ENCODE measurements around the gene RAP2A.

The RAP2A gene

DNA sequence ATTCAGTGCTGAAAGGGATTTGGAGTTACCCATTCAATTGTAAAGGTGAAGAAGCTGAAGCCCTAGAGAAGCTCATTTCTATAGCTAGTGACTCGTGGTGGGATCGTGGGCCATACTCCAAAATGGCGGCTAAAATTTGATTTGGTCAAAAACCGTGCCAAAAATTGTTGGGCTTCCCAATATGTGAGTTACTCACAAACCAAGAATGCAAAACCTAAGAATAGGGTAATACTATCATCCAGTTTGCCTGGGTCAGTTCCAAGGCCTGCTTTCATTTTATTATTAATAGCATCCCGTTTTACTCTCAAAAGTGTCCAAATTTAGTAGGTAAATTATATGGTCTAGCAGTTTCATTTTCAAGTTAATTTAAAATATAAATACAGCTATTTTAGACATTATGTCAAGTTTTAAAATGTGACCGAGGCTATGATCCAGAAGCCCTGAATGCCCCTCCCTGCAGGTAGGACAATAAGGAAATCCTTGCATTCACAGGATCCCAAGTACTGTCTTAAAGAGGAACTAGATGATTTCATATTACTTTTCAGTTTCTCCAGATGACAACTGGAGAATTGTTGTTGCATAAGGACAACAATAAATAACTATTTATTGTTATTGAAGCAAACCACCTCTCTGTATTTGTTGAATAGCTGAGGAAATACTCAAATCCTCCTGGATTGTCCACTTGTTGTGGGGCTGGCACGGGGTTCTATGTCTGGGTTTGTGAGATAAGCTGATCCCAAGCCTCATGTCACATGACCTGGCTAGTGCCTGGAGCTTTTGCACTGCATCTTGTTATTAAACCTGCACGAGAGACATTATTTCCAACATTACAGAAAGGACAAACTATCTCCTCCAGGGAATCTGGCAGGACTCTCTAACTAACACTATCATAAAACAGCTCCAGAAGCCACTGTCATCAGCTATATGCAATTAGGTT lies 11.6 kb upstream of the RAP2A start:
- DNase-seq (ENCODE audit: low spot score): no peak

DNA sequence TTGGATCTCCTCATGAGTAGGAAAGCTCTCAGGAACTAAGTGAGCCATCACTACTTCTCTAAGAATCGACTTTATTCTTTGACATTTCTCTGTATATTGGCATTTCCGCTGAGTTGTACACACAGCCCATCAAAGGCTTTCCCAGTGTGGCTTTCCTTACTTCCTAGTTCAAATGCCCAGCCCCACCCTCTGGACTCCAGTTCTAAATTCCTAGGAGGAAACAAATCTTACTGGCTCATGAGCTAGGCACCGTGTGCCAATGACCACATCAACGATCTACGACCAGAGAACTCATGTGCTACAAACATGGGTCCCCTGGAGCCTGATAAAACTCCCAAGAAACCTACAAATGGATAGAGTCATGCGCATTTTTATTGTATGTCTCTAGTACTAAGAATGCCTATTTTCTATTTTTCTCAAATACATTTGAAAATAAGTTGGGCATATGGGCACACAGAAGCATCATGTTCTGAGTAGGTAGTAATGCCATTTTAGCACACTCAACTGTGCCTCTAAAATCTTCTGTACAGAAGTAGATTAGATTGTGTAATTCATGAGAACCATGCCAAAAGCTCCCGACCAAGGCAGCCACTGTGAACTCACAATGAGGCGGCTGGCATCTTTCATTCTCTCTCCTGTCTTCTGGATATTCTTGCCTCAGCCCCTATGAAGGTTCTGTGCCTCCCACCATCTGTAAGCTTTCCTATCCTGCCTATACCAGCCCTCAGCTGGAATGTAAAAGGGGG lies 10.5 kb upstream of the RAP2A start:
- DNase-seq (ENCODE audit: low spot score): no peak

DNA sequence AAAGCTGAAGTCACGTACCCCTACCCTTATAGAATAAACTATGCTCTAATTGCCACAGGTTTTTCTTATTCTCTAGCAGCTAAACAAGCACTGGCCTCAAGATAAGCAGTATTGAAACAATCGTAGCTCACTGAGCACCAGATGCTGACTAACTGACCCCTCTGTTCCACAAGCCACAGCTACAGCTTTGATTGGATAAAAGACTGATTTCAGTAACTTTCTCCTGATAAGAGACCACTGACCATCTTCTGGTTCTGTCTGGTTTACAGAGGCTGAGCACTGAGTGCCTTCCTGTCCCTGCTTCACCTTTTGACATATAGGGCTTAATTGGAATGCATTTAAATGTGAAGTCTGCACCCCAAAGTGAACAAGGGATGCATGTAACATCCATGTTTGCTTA lies 8.4 kb upstream of the RAP2A start:
- DNase-seq (ENCODE audit: low spot score): no peak

DNA sequence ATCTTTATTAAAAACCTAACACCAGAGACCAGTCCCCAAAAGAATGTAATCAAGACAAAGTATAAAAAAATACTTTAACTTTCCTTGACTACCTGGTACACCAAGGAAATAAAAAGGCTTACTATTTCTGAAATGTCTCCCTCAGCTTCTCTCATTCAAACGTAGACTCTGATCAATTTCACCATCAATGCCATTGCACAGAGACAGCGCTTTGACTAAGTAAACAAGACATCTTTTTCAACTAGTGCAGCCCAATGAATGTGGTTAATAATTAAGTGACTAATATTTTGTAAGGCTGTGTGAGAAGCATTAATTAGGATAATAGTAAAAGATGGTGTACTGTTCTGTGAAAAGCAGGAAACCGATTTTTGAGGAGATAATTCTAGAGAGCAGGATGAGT lies 7.3 kb upstream of the RAP2A start:
- no peak for DNase-seq (ENCODE audit: low spot score)

DNA sequence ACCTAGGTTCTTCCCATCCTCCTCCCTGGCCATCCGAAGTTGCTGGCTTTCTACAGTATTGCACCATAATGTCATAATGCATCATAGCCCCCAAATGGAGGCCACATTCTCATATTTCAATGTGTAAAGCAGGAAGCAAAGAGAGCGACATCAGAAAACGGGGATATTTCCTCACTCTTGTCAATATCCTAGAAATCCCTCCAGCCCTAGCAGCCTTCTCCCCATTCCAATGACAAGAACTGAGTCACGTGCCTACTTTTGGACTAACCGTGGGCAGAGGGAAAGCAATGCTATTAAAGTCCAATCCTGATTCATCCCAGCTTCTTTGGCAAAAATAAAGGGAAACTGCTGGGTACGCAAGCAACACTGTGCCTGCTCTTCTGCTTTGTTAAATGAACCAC lies 4.3 kb upstream of the RAP2A start:
- no peak for DNase-seq (ENCODE audit: low spot score)

DNA sequence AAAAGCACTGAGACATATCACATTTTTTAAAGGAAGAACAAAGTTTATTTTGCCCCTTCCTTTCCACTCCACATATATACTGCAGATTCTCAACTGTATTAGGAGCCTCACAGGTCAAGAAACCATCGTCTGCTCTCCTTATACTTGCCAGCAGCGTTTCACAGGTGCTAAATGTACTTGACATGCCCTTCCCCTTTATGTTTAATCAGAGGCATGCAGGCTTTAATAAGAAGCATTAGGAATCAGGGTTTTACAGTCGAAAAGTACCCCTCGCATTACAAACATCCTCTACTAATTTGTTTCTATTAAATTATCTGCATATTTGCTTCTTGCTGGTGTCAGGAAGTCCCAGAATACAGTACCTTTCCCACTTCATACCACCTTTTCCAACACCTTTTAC lies 3.7 kb upstream of the RAP2A start:
- no peak for DNase-seq (ENCODE audit: low spot score)

DNA sequence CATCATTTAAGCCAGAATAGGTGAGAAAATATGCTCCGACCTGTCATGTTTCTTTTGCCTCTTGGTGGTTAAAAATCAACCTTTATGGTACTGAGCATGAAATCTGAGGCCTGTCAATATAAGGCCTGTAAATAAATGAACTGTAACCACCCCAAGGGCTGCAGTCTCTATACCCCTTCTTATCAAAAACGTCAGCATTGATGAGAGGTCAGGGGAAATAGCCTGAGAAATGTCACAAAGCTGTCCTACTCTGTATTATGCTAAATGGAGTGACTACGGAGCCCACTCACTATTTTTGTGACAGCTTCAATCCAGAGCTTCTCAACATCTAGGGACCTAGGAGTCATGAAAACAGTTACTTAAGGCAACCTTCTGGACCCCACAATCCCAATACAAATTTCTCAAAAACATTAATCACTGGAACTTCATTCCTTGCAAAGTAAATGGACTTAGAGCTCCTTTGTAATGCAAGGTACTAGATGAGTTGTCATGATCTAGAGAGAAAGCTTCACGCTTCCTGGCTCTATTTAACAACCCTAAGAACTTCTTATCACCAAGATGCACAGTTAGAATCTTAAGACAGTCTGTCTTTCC lies 2.7 kb upstream of the RAP2A start:
- no peak for DNase-seq (ENCODE audit: low spot score)

DNA sequence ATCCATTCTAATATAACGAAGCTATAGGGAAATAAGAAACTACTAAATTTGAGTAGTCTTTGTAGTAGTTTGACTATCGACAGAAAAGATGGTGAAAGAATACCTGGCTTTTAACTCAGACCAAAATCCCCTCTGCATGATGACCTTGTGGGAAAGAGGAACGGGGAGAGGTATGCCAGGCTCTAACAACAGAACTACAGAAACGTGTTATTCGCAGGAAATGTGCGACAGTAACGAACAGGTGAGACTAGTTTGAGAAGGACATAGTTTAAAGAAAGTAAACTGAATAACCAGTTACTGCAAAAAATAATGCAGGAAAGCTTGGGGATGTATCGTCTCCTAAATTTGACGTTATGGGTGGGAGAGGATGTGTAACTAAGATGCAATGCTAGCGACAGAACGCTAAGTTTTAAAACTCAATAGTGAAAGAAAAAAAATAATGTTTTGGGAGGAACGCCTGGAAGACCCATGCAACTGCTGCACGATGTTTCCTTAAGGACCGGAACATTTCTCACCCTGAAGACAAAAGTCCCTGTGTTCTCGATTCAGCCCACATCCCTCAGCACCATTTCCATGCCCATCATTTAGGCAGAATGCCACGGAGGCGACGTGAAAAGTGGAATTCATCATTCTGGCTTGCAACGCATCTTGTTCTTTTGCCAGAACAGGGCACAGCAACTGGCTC lies 1.6 kb upstream of the RAP2A start:
- DNase-seq (ENCODE audit: low spot score): no peak

DNA sequence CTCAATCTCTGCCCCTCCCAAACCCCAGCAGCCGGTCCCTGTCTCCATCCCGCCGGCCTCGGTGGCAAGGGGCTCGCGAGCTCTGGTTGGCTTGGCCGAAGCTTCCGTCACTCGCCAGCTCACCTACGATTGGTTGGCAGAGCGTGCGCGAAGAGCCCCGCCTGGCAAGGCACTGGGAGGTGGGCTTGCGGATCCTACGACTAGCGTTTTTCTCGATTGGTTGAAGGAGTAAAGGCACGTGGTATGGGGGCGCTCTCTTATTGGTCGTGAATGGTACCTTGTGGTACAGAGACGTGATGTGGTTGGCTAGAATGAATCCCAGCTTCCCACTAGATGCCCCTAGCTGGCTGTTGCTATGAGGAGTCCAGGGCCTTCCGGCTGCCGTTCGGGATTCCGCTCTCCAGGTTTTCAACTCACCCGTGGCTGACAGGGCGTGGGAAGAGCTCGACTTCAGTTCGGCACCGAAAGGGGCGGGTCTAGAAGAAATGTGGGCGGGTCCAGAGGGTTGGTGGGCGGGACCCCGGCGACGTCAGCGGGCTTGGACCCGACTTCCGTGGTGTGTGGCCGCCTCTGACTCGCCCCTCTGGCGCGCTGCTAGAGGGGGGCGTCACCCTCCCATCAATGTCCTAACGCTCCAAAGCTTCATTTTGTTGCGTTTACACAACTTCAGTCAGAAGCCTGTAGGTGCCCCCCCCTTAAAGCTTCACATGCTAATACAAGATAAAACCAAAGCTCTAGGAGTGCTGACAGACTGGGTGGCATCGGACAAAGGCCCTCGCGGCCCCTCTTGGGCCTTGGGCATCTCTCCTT lies 847 bp upstream of the RAP2A start:
- peak; percentile 99 for DNase-seq (ENCODE audit: low spot score)

DNA sequence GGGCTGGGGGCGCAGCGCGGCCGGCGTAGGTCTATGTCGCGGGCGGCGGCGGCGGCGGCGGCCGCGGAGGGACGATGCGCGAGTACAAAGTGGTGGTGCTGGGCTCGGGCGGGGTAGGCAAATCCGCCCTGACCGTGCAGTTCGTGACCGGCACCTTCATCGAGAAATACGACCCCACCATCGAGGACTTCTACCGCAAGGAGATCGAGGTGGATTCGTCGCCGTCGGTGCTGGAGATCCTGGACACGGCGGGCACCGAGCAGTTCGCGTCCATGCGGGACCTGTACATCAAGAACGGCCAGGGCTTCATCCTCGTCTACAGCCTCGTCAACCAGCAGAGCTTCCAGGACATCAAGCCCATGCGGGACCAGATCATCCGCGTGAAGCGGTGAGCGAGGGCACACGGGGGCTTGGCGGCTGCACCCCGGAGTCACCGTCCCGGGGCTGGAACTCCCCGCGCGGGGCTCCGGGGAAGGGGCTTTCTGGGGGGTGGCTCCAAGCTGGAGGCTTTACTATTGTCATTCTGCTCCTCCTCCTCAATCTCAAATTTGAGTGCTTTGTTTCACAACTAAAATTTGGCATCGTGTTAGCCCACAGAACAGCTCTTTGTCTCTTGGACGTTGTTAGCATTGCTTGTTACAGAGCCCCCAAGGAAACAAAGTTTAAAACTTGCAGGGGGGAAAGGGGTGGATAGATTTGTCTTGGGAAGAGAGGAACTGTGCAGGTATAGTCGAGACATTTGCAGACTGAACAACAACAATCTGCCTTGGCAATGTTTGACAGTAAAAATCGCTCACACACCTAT lies 630 bp downstream of the RAP2A start:
- peak; percentile 17 for DNase-seq (ENCODE audit: low spot score)

DNA sequence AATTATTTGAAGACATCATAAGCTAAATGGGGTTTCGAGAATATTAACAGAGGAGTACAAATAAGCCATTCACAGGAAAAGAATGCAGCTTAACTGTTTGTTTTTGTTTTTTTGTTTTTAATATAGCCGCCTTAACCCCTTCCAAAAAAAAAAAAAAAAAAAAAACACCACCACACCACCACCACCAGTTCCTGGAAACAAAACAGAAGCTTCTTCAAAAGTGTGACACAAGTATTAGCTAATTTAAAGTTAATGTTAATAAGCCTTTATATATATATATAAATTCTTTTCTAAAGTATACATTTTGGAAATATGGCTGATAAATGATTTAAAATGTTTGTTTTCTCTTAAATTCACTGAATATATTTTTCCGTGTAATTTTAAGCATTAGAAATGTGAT lies 1.4 kb downstream of the RAP2A start:
- DNase-seq (ENCODE audit: low spot score): no peak

DNA sequence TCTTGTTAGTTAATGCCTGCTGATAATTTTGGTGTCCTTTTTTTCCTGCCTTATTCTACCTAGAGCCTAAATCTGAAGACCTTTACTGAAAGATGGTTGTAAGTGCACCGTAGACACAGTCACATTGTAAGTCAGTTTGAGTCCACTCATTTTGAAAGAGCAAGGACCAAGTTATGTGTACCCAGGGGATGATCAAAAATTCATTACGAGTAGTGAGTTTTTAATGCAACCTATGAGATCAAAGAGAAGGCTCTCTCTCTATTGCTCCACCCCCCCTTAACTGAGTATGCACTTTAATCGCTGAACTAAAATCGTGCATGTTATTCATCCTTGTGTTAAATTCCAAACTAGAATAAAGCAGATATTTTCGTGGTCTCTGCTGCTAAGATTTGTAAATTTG lies 1.8 kb downstream of the RAP2A start:
- peak; percentile 75 for DNase-seq (ENCODE audit: low spot score)

DNA sequence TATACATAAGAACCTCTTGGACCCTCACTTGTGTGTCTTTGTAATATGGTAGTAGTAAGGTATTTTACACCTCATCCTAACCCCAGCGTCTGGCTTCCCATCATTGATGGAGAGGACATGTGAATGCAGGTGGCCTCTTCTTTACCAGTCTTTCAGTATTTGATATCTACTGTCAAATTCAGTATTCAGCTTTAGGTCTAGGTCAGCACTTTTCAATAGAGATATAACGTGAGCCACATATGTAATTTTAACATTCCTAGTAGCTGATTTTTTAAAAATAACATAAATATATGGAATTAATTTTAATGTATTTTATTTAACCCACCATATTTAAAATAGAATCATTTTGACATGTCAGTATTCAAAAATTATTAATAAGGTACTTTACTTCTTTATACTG lies 2.9 kb downstream of the RAP2A start:
- no peak for DNase-seq (ENCODE audit: low spot score)

DNA sequence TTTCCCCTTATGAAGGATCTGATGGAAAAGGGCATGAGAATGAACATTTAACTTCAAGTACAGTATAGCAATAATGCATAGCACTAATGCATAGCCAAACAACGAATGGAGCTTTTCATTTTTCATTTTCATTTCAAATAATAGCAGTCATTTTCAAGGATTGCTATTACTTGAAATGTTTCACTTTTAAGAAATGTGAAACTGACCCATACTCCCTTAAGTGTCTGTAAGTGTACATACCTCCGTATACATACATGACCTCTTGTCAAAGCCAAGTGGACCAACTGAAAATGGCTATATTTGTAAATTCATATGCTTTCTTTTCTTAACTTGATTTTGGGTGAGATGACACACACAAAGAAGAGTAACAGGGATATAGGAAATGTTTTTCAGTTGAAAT lies 3.8 kb downstream of the RAP2A start:
- DNase-seq (ENCODE audit: low spot score): no peak

DNA sequence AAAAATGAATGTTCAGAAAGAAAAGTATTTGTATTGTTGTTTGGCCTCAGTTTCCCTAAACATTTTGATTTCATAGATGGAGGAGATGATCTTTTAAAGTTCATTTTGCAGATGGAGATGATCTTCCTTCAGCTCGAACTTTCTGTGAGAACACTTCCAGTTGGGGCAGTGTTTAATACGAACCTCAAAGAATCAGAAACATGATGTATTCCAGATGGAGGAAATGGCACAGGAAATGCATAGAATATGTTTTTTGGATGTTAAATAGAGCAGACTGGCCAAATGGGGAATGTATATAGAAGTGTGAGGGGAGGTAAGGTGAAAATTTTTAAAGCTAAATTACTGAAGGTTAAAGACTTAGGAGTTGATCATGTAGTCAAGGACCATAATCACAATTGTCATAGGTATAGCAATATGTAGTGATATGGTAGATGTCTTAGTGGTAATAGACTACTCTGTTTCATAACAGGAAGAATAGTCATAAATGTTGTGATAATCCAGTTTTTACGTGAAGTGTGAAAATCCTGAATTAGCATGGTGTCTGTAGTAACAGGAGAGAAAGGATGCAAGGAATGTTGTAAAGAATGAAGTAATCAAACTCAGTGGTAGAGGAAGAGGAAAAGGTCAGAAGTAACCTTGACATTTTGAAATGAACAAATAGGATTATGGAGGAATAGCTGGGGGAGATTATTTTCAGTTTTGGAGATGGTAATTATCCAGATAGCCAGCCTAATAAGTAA lies 5.1 kb downstream of the RAP2A start:
- DNase-seq (ENCODE audit: low spot score): no peak

DNA sequence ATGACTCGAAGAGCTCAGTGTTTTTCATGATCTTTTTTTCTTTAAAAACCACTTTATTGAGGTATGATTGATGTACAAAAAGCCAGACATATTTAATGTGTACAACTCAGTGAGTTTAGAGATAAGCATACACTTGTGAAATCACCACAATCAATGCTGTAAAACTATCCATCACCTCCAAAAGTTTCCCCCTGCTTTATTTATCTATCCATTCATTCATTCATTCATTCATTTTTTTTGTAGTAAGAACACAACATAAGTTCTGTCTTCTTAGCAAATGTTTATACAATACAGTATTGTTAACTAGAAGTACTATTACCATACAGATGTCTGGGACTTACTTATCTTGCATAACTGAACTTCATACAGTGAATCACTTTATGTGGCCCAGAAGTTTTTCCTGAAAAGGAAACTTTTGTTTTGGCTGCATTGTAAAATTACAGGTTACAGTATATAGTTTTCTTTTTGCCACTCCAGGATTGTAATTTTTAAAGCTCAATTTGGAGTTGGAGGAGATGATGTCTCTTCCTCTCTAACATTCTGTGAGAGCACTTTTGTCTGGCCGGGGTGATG lies 6.7 kb downstream of the RAP2A start:
- DNase-seq (ENCODE audit: low spot score): no peak

DNA sequence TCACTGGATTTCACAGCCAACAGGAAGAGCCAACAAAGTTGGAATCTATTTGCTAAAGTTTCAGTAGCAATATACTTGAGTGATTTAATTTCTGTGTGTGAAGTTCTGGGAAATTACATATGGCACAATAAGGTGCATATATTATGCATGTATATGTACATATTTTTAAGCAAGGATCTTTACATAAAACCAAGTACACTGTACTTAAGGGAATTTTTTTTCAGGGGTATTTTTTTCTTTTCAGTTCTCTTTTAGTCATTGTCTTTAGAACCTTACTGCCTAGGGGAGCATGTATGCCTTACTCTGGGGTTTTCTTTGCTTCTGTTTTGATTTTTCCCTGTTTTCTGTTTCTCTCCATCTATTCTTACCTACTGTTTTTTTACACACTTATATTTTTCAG lies 7.4 kb downstream of the RAP2A start:
- DNase-seq (ENCODE audit: low spot score): no peak

DNA sequence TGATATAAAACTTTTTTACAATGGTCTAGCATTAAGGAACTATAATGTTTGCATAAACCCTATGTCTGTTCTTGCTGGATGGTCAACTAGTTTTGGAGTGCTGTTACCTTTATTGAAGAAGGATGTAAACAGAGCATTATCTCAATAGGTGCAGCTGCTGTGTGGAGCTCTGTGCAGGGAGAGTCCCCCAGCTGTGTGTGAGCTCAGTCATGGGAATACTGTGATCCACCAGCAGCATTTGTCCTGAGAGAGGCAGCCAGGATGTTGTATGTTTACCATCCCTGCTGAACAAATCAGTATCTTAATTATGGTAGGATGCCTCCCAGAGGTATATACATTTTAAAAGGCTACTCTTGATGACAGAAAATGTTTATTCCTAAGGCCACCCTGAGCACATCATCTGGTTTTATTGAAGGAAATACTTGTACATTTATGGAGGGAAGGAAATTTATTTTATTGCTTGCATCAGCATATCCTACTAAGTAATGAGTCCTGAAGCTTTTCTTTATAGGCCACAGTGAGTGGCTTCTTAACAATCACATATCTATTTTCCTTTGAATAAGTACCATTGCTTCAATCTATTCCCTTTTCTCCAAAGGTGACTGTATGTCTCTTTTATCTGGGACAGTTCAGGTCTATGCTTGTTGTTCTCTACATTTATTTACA lies 11.7 kb downstream of the RAP2A start:
- DNase-seq (ENCODE audit: low spot score): no peak

DNA sequence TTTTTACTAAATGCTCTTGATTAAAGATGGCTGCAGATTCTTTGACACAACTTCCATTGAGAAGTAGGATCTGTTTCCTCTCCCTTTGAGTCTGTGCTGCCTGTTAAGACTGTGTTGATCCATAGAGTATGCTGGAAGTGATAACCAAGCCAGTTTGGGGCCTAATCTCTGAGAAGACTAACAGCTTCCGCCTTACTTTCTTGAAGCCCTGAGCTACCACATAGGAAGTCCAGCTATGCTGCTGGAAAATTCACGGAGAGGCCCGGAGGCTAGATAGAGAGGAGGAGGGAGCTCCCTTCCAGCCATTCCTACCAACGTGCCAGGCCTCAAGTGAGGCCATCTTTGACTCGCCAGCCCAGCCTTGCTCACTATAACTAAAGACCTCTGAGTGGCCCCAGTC lies 12.5 kb downstream of the RAP2A start:
- no peak for DNase-seq (ENCODE audit: low spot score)

Data from activated CD4-positive, alpha-beta T cell treated with anti-CD3 and anti-CD28 coated beads, Interleukin-2, Interleukin-4, amounts not matched to agents 100 ng/mL and 50 ng/mL, durations not matched to agents 16 hours and 8 hours (primary cell).